PC-3 (cell line): ENCODE data around the gene POU2AF3.

Source experiments
- EZH2phosphoT487 ChIP-seq: fragments of 300-600 bp; sonication (generic); IDR thresholded peaks from 2 replicates; pipeline ENCODE4 v1.6.1; 2018; ENCODE audit warnings: mild to moderate bottlenecking, antibody characterized with exemption, low read length, borderline replicate concordance
- TF ChIP-seq, protein P1 (sequence below): fragments of 300-600 bp; sonication (generic); conservative IDR thresholded peaks from 2 replicates; pipeline ENCODE4 v1.5.1; 2017; ENCODE audit warnings: antibody characterized with exemption, low read depth, mild to moderate bottlenecking, low read length

DNA sequence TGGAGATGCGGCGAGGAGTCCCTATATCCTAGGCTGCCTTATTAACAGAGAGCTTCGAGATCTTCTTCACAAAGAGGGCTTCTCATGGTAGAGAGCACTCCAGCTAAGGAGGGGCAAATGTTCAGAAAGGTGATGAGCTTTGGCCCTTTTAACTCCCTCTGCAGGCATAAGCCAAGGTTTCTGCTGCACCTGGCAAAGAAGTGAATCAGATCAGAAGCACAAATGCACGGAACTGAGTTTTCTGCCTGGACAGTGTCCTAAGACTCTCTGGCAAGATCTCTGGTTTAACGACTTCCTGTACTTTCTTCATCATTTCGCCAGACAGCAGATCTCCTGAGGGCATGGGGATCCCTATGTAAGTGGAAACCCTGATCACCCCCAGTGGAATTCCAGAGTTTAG lies 37.2 kb downstream of the POU2AF3 start:
- TF ChIP-seq, protein P1, sequence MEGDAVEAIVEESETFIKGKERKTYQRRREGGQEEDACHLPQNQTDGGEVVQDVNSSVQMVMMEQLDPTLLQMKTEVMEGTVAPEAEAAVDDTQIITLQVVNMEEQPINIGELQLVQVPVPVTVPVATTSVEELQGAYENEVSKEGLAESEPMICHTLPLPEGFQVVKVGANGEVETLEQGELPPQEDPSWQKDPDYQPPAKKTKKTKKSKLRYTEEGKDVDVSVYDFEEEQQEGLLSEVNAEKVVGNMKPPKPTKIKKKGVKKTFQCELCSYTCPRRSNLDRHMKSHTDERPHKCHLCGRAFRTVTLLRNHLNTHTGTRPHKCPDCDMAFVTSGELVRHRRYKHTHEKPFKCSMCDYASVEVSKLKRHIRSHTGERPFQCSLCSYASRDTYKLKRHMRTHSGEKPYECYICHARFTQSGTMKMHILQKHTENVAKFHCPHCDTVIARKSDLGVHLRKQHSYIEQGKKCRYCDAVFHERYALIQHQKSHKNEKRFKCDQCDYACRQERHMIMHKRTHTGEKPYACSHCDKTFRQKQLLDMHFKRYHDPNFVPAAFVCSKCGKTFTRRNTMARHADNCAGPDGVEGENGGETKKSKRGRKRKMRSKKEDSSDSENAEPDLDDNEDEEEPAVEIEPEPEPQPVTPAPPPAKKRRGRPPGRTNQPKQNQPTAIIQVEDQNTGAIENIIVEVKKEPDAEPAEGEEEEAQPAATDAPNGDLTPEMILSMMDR = no peak
- no peak for TF ChIP-seq EZH2phosphoT487
